HEK293 (cell line): Measurements from ENCODE around the gene FOXD1.

ENCODE experiments used
- CTCF ChIA-PET: fragments of 350-600 bp; formaldehyde crosslinking; extraction: SDS; loops from one replicate; lab custom pipeline; 2021; ENCODE audit warnings: antibody characterized with exemption; lab: Yijun Ruan, JAX
- POLR2A ChIA-PET: fragments of 300-600 bp; formaldehyde crosslinking; extraction: SDS; loops from one replicate; lab custom pipeline; 2020; ENCODE audit warnings: antibody characterized with exemption, inconsistent platforms; lab: Yijun Ruan, JAX
- H3K27ac ChIP-seq: fragments of 200-500 bp; sonication (Bioruptor generic); 2 replicates; pipeline ENCODE4 v1.5.1; 2014; ENCODE audit warnings: low read depth, low read length, control low read depth, inconsistent platforms; ENCODE audit errors: extremely low read depth
- H3K36me3 ChIP-seq, 2 experiments: fragments of 200-500 bp in 1 of 2; sonication (Bioruptor generic) in 1 of 2; 1 replicate in 1 of 2; 2 replicates in 1 of 2; pipeline ENCODE4 v1.5.1; 2014 to 2017; ENCODE audit warnings: inconsistent platforms in 2 of 2, low read length in 2 of 2; ENCODE audit not compliant: control insufficient read depth in 2 of 2, insufficient read depth in 1 of 2
- H3K4me1 ChIP-seq: fragments of 200-500 bp; sonication (Bioruptor generic); 2 replicates; pipeline ENCODE4 v1.5.1; 2014; ENCODE audit warnings: mild to moderate bottlenecking, low read length, inconsistent platforms; ENCODE audit not compliant: control insufficient read depth, insufficient read depth
- H3K4me3 ChIP-seq: 2 replicates; pipeline ENCODE4 v1.5.1; 2011; ENCODE audit warnings: low read depth, mild to moderate bottlenecking, control low read depth, low read length, moderate library complexity
- H3K9me3 ChIP-seq: fragments of 200-500 bp; sonication (Bioruptor generic); 2 replicates; pipeline ENCODE4 v1.5.1; 2014; ENCODE audit warnings: low read depth, low read length, inconsistent platforms; ENCODE audit not compliant: control insufficient read depth, insufficient read depth
- AEBP2 ChIP-seq: fragments of 450-650 bp; formaldehyde crosslinking; IDR thresholded peaks from 2 replicates; pipeline ENCODE4 v1.5.1; 2016; ENCODE audit warnings: missing biosample characterization, missing genetic modification characterization, borderline replicate concordance
- BCL11A ChIP-seq: fragments of 450-650 bp; formaldehyde crosslinking; IDR thresholded peaks from 2 replicates; pipeline ENCODE4 v1.5.1; 2016; ENCODE audit warnings: low read depth, missing biosample characterization, missing genetic modification characterization
- KLF1 ChIP-seq: fragments of 450-650 bp; formaldehyde crosslinking; IDR thresholded peaks from 2 replicates; pipeline ENCODE4 v1.5.1; 2016; ENCODE audit warnings: missing biosample characterization, missing genetic modification characterization
- MZF1 ChIP-seq: fragments of 450-650 bp; formaldehyde crosslinking; IDR thresholded peaks from 2 replicates; pipeline ENCODE4 v1.5.1; 2017; ENCODE audit warnings: missing biosample characterization, missing genetic modification characterization, borderline replicate concordance
- RBAK ChIP-seq: fragments of 450-650 bp; formaldehyde crosslinking; IDR thresholded peaks from 2 replicates; pipeline ENCODE4 v1.5.1; 2016; ENCODE audit warnings: missing biosample characterization, missing genetic modification characterization
- ZBTB49 ChIP-seq: fragments of 450-650 bp; formaldehyde crosslinking; IDR thresholded peaks from 2 replicates; pipeline ENCODE4 v1.5.1; 2016; ENCODE audit warnings: missing biosample characterization, missing genetic modification characterization, low read depth
- ZFHX2 ChIP-seq: fragments of 450-650 bp; formaldehyde crosslinking; conservative IDR thresholded peaks from 2 replicates; pipeline ENCODE4 v1.5.1; 2016; ENCODE audit warnings: missing biosample characterization, missing genetic modification characterization
- ZNF10 ChIP-seq: fragments of 450-650 bp; formaldehyde crosslinking; IDR thresholded peaks from 2 replicates; pipeline ENCODE4 v1.5.1; 2017; ENCODE audit warnings: missing biosample characterization, missing genetic modification characterization
- ZNF19 ChIP-seq: fragments of 450-650 bp; formaldehyde crosslinking; IDR thresholded peaks from 2 replicates; pipeline ENCODE4; 2016; ENCODE audit warnings: missing biosample characterization, missing genetic modification characterization, low read depth
- ZNF24 ChIP-seq: fragments of 450-650 bp; formaldehyde crosslinking; IDR thresholded peaks from 2 replicates; pipeline ENCODE4 v1.5.1; 2016; ENCODE audit warnings: missing biosample characterization, missing genetic modification characterization
- ZNF274 ChIP-seq, 2 experiments: fragments of 200-500 bp in 1 of 2; fragments of 450-650 bp in 1 of 2; sonication (Bioruptor generic) in 1 of 2; formaldehyde crosslinking in 1 of 2; IDR thresholded peaks; 2 replicates each; pipeline versions ENCODE4 v1.5.1 to v1.6.1; 2014 to 2016; ENCODE audit warnings: borderline replicate concordance in 1 of 2, inconsistent platforms in 1 of 2, low read length in 1 of 2, missing biosample characterization in 1 of 2, missing genetic modification characterization in 1 of 2
- ZNF335 ChIP-seq: fragments of 450-650 bp; formaldehyde crosslinking; conservative IDR thresholded peaks from 2 replicates; pipeline ENCODE4 v1.5.1; 2016; ENCODE audit warnings: missing biosample characterization, missing genetic modification characterization
- ZNF362 ChIP-seq: fragments of 450-650 bp; formaldehyde crosslinking; IDR thresholded peaks from 2 replicates; pipeline ENCODE4 v1.5.1; 2016; ENCODE audit warnings: missing biosample characterization, missing genetic modification characterization
- ZNF423 ChIP-seq: fragments of 450-650 bp; formaldehyde crosslinking; IDR thresholded peaks from 2 replicates; pipeline ENCODE4 v1.5.1; 2016; ENCODE audit warnings: missing biosample characterization, missing genetic modification characterization
- ZNF433 ChIP-seq: fragments of 450-650 bp; formaldehyde crosslinking; IDR thresholded peaks from 2 replicates; pipeline ENCODE4 v1.5.1; 2016; ENCODE audit warnings: missing biosample characterization, missing genetic modification characterization, low read depth
- ZNF513 ChIP-seq: fragments of 450-650 bp; IDR thresholded peaks from 2 replicates; pipeline ENCODE4 v1.5.1; 2018; ENCODE audit warnings: missing biosample characterization, missing genetic modification characterization
- ZNF544 ChIP-seq: fragments of 450-650 bp; formaldehyde crosslinking; IDR thresholded peaks from 2 replicates; pipeline ENCODE4 v1.5.0; 2017; ENCODE audit warnings: missing biosample characterization, missing genetic modification characterization
- ZNF549 ChIP-seq: fragments of 450-650 bp; IDR thresholded peaks from 2 replicates; pipeline ENCODE4 v1.5.1; 2018; ENCODE audit warnings: missing biosample characterization, missing genetic modification characterization, mild to moderate bottlenecking, inconsistent platforms, moderate library complexity
- ZNF580 ChIP-seq: fragments of 450-650 bp; formaldehyde crosslinking; IDR thresholded peaks from 2 replicates; pipeline ENCODE4 v1.5.1; 2016; ENCODE audit warnings: missing biosample characterization, missing genetic modification characterization
- ZNF600 ChIP-seq: fragments of 450-650 bp; formaldehyde crosslinking; IDR thresholded peaks from 2 replicates; pipeline ENCODE4 v1.5.1; 2016; ENCODE audit warnings: missing biosample characterization, missing genetic modification characterization
- ZNF664 ChIP-seq: fragments of 450-650 bp; formaldehyde crosslinking; IDR thresholded peaks from 2 replicates; pipeline ENCODE4 v1.5.1; 2016; ENCODE audit warnings: missing biosample characterization, missing genetic modification characterization
- ZNF768 ChIP-seq: fragments of 450-650 bp; formaldehyde crosslinking; IDR thresholded peaks from 2 replicates; pipeline ENCODE4 v1.5.1; 2018; ENCODE audit warnings: missing biosample characterization, mild to moderate bottlenecking, missing genetic modification characterization
- ZNF776 ChIP-seq: fragments of 450-650 bp; formaldehyde crosslinking; IDR thresholded peaks from 2 replicates; pipeline ENCODE4 v1.5.0; 2017; ENCODE audit warnings: missing biosample characterization, missing genetic modification characterization, borderline replicate concordance
- ZSCAN23 ChIP-seq: fragments of 450-650 bp; formaldehyde crosslinking; IDR thresholded peaks from 2 replicates; pipeline ENCODE4 v1.5.1; 2016; ENCODE audit warnings: missing biosample characterization, missing genetic modification characterization
- TF ChIP-seq, protein P1 (sequence below): fragments of 450-650 bp; formaldehyde crosslinking; IDR thresholded peaks from 2 replicates; pipeline ENCODE4 v1.5.1; 2016; ENCODE audit warnings: missing biosample characterization, missing genetic modification characterization
- TF ChIP-seq, protein P2 (sequence below): fragments of 450-650 bp; formaldehyde crosslinking; IDR thresholded peaks from 2 replicates; pipeline ENCODE4 v1.5.1; 2016; ENCODE audit warnings: missing biosample characterization, missing genetic modification characterization

FOXD1 gene

GRCh38 chr5:73460133-73460532 is 11.6 kb upstream of the FOXD1 start:
- CTCF ChIA-PET = no interaction called here
- no peaks in the 10 kb centered on the region for H3K4me1 ChIP-seq

DNA sequence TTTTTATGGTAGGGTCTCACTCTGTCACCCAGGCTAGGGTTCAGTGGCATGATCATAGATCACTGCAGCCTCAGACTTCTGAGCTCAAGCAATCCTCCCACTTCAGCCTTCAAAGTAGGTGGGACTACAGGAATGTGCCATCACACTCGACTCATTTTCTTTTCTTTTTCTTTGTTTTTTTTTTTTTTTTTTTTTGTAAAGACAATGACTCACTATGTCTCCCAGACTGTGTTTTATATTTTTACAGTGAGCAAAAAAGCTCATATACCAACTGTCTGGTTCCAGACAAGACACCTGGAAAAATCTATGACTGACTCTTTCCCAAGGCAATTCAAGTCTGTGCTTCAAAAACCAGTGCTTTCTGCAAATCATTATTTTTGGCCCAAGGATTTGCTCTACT is 10.8 kb upstream of the FOXD1 start:
- CTCF ChIA-PET = no interaction called here
- Histone ChIP-seq H3K9me3 (no peaks in the 10 kb centered on the region), H3K4me3 (no peak overlapping the region), H3K36me3 (no peaks in the 10 kb centered on the region), H3K27ac (no peak overlapping the region), H3K4me1 (no peaks in the 10 kb centered on the region)
- POLR2A ChIA-PET = no interaction called here
- TF ChIP-seq ZNF549 (no peak), ZNF19 (tag by site-specific recombination) (no peak), ZNF768 (tag by site-specific recombination) (no peak), ZNF423 (tag by site-specific recombination) (no peak), ZFHX2 (no peak), ZNF24 (tag by site-specific recombination) (no peak), ZSCAN23 (tag by site-specific recombination) (no peak), BCL11A (no peak), MZF1 (tag by site-specific recombination) (no peak), KLF1 (tag by site-specific recombination) (no peak), ZNF513 (tag by site-specific recombination) (no peak)
- TF ChIP-seq, protein P1, sequence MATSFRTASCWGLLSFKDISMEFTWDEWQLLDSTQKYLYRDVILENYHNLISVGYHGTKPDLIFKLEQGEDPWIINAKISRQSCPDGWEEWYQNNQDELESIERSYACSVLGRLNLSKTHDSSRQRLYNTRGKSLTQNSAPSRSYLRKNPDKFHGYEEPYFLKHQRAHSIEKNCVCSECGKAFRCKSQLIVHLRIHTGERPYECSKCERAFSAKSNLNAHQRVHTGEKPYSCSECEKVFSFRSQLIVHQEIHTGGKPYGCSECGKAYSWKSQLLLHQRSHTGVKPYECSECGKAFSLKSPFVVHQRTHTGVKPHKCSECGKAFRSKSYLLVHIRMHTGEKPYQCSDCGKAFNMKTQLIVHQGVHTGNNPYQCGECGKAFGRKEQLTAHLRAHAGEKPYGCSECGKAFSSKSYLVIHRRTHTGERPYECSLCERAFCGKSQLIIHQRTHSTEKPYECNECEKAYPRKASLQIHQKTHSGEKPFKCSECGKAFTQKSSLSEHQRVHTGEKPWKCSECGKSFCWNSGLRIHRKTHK (tag by site-specific recombination) = no peak
- TF ChIP-seq, protein P2, sequence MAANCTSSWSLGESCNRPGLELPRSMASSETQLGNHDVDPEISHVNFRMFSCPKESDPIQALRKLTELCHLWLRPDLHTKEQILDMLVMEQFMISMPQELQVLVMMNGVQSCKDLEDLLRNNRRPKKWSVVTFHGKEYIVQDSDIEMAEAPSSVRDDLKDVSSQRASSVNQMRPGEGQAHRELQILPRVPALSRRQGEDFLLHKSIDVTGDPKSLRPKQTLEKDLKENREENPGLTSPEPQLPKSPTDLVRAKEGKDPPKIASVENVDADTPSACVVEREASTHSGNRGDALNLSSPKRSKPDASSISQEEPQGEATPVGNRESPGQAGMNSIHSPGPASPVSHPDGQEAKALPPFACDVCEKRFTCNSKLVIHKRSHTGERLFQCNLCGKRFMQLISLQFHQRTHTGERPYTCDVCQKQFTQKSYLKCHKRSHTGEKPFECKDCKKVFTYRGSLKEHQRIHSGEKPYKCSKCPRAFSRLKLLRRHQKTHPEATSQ (tag by site-specific recombination) = no peak

More at GRCh38 chr5:73460133-73460532, 11.6 kb upstream of the FOXD1 start:
- Histone ChIP-seq H3K36me3 (no peaks in the 10 kb centered on the region), H3K27ac (no peak overlapping the region), H3K4me3 (no peak overlapping the region), H3K9me3 (no peaks in the 10 kb centered on the region)
- TF ChIP-seq AEBP2 (tag by site-specific recombination) = no peak
- TF ChIP-seq ZNF544 = no peak
- TF ChIP-seq ZNF580 (tag by site-specific recombination) = no peak
- TF ChIP-seq ZBTB49 (tag by site-specific recombination) = no peak
- no peak for TF ChIP-seq ZNF362 (tag by site-specific recombination)
- no peak for TF ChIP-seq RBAK (tag by site-specific recombination)
- no peak for TF ChIP-seq ZNF10
- no peak for TF ChIP-seq ZNF335 (tag by site-specific recombination)
- no peak for TF ChIP-seq ZNF600
- TF ChIP-seq ZNF274 (IDR thresholded peaks at IDR 0.05; ENCODE audit: low read length) = no peak
- TF ChIP-seq ZNF274 (tag by site-specific recombination; IDR thresholded peaks at IDR 0.05; ENCODE audit: borderline replicate concordance) = no peak
- TF ChIP-seq ZNF776 (tag by site-specific recombination) = no peak
- TF ChIP-seq BCL11A = no peak
- TF ChIP-seq ZNF433 = no peak
- no peak for TF ChIP-seq ZNF664 (tag by site-specific recombination)
- POLR2A ChIA-PET = no interaction called here
